Body of pancreas (tissue), 4 donors: ENCODE data around the gene AK1. TPM values are rescaled to one million over a fixed set of nuclear protein-coding genes. Genes with fewer than 3 reads are reported as not detected.
A peak's percentile ranks its signal among the peaks of the same experiment; 100 is the strongest.

Experiments
- ATAC-seq: fragments of 150-250 bp; one replicate; pipeline ENCODE4 v1.9.1; 2016
- DNase-seq, 4 donors: peaks; one replicate each; pipeline ENCODE4 v3.0.0-alpha.2; 2019
- H3K27ac ChIP-seq, 4 donors: fragments of 200-600 bp; sonication (generic); 1 replicate in 3 of 4; 2 replicates in 1 of 4; pipeline versions ENCODE4 v1.5.1 to v1.6.1; 2016 to 2019; ENCODE audit warnings: mild to moderate bottlenecking in 1 of 4, mixed read lengths in 1 of 4, moderate library complexity in 1 of 4
- H3K27me3 ChIP-seq, 2 donors: fragments of 200-600 bp; sonication (generic); one replicate each; pipeline ENCODE4 v1.6.0; 2016; ENCODE audit warnings: mild to moderate bottlenecking in 1 of 2
- H3K36me3 ChIP-seq, 2 donors: fragments of 200-600 bp; sonication (generic); replicated peaks in 1 of 2; 2 replicates each; pipeline ENCODE4 v1.5.1; 2016; ENCODE audit warnings: low read depth in 2 of 2; ENCODE audit not compliant: insufficient read depth in 1 of 2
- H3K4me1 ChIP-seq: fragments of 200-600 bp; sonication (generic); one replicate; pipeline ENCODE4 v1.6.0; 2016
- H3K4me3 ChIP-seq, 2 donors: fragments of 200-600 bp; sonication (generic); 1 replicate in 1 of 2; 2 replicates in 1 of 2; pipeline ENCODE4 v1.5.1; 2016 to 2019
- H3K9me3 ChIP-seq, 3 donors: fragments of 200-600 bp; sonication (generic); 1 replicate in 2 of 3; 2 replicates in 1 of 3; pipeline ENCODE4 v1.5.1; 2016
- POLR2A ChIP-seq, 3 donors: fragments of 450-650 bp; IDR thresholded peaks; one replicate each; pipeline ENCODE4 v1.6.1; 2016; ENCODE audit warnings: antibody characterized with exemption in 3 of 3, mild to moderate bottlenecking in 2 of 3
- WGBS, 2 donors: methylation state at CpG; one replicate each; pipeline ENCODE4 v1.1.5; 2017; 5-methylcytosine and 5-hydroxymethylcytosine counted together
- intact Hi-C: fragments of 100-400 bp; cut with DNase I; formaldehyde crosslinking; loops from one replicate; pipeline ENCODE4 v1.15.1; 2023
- total RNA-seq, 2 donors: library from RNA; depleted of rRNA; stranded (reverse); fragments of >200 nt; gene quantifications; one replicate each; pipeline ENCODE4 v1.1.0, GENCODE V29; 2016
- TF ChIP-seq, protein P1 (sequence below), 7 experiments: fragments of 450-650 bp in 4 of 7; fragments of 200-600 bp in 3 of 7; sonication (generic) in 3 of 7; IDR thresholded peaks; one replicate each; pipeline ENCODE4 v1.5.1; 2016 to 2019; ENCODE audit warnings: antibody characterized with exemption in 7 of 7

AK1 gene
- total RNA-seq, 2 donors from 2014 or later: 8.8 to 23.7 TPM

- Histone ChIP-seq H3K4me3 (no peak overlapping the region), H3K27ac (peak overlapping the region in 3 of 4 donors; percentile 30 to 60 (median 46)), H3K27me3 (no peaks in the 10 kb centered on the region), H3K9me3 (no peaks in the 10 kb centered on the region), H3K4me1 (peaks cover 20% of the 10 kb centered on the region), H3K36me3 (no peaks in the 10 kb centered on the region)
- ATAC-seq: no peak
- whole genome bisulfite sequencing, 2 donors: 79% methylated on average over 13 of the region's 13 CpGs
- intact Hi-C loops: no loop called here
- DNase-seq: no peak
- TF ChIP-seq POLR2A (IDR thresholded peaks at IDR 0.05): no peak
- TF ChIP-seq, protein P1, sequence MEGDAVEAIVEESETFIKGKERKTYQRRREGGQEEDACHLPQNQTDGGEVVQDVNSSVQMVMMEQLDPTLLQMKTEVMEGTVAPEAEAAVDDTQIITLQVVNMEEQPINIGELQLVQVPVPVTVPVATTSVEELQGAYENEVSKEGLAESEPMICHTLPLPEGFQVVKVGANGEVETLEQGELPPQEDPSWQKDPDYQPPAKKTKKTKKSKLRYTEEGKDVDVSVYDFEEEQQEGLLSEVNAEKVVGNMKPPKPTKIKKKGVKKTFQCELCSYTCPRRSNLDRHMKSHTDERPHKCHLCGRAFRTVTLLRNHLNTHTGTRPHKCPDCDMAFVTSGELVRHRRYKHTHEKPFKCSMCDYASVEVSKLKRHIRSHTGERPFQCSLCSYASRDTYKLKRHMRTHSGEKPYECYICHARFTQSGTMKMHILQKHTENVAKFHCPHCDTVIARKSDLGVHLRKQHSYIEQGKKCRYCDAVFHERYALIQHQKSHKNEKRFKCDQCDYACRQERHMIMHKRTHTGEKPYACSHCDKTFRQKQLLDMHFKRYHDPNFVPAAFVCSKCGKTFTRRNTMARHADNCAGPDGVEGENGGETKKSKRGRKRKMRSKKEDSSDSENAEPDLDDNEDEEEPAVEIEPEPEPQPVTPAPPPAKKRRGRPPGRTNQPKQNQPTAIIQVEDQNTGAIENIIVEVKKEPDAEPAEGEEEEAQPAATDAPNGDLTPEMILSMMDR (IDR thresholded peaks at IDR 0.05): no peak
Observed at GRCh38 chr9:127863191-127863621, 14.3 kb downstream of the AK1 start.

DNA sequence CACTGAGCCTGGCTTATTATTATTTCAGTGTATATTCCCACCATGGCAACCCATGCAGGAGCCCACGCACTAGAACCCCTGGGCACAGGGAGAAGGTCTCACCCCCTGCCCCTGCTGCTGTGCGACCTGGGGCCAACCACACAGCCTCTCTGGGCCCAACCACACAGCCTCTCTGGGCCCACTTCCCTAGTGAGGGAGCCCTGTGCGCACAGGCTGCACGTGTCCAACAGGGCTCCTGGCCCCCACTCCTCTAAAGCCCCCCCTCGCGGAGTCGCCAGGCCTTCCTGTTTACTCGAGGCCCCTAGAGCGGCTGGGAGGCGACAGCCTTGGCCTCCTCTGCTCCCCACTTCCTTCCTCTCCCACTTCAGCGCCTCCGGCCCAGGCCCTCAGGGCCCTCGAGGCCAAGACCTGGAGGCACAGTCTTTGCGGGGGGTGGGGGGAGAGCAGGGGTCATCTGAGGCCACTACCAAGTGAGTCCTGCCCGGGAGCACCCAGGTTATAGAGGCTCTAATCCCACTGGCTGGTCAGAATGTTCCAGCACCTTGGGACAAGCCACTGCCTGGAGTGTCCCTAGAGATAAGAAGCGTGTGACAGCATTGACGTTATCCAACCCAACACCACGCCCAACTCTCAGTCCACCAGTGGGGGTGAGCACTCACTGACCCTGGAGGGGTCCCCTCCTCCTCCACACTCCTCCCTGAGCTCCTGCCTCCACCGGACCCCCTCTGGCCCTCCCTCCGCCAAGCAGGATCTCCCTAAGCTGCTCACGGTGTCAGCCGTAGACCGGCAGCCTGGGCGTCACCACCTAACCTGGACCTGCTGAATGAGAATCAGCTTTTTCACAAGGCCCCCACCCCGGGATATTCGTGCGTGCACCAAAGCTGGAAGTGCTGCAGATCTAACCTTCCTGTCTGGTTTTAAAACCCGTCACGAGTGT is 15.1 kb downstream of the AK1 start:
- TF ChIP-seq POLR2A (IDR thresholded peaks at IDR 0.05): peak in 1 of 3 donors; percentile 26
- TF ChIP-seq, protein P1 (IDR thresholded peaks at IDR 0.05): no peak
- 55 to 66% methylated on average over 14 to 29 of the region's 29 CpGs for WGBS, 2 donors
- H3K9me3 ChIP-seq: no peaks in the 10 kb centered on the region
- H3K36me3 ChIP-seq: no peaks in the 10 kb centered on the region
- H3K4me1 ChIP-seq: peaks cover 26% of the 10 kb centered on the region
- no peaks in the 10 kb centered on the region for H3K27me3 ChIP-seq
- peak overlapping the region in 3 of 4 donors; percentile 30 to 60 (median 46) for H3K27ac ChIP-seq
- intact Hi-C loops: no loop called here
- ATAC-seq: peak; percentile 31
- DNase-seq: peak in 3 of 4 donors; percentile 34 to 79 (median 48)
- no peak overlapping the region for H3K4me3 ChIP-seq

- ATAC-seq (no peak), DNase-seq (no peak)
- Histone ChIP-seq H3K27ac (peak overlapping the region in 1 of 4 donors; percentile 60), H3K4me3 (no peak overlapping the region), H3K9me3 (no peaks in the 10 kb centered on the region), H3K4me1 (peaks cover 26% of the 10 kb centered on the region), H3K27me3 (no peaks in the 10 kb centered on the region), H3K36me3 (no peaks in the 10 kb centered on the region)
- 90 to 92% methylated on average over 11 of the region's 11 CpGs for WGBS, 2 donors
- intact Hi-C loops: no loop called here
- no peak for TF ChIP-seq POLR2A (IDR thresholded peaks at IDR 0.05)
- TF ChIP-seq, protein P1 (IDR thresholded peaks at IDR 0.05): no peak
Observed at GRCh38 chr9:127860779-127861178, 16.7 kb downstream of the AK1 start.

- H3K4me3 ChIP-seq: no peak overlapping the region
- peaks cover 26% of the 10 kb centered on the region for H3K4me1 ChIP-seq
- ATAC-seq (peak; percentile 23), DNase-seq (peak in 2 of 4 donors; percentile 16 to 45)
- intact Hi-C loops: no loop called here
- no peaks in the 10 kb centered on the region for H3K9me3 ChIP-seq
- no peak for TF ChIP-seq POLR2A (IDR thresholded peaks at IDR 0.05)
- peak overlapping the region in 1 of 4 donors; percentile 60 for H3K27ac ChIP-seq
- 74 to 78% methylated on average over 8 of the region's 8 CpGs for WGBS, 2 donors
- H3K36me3 ChIP-seq: no peaks in the 10 kb centered on the region
- H3K27me3 ChIP-seq: no peaks in the 10 kb centered on the region
Observed at GRCh38 chr9:127860260-127860659, 17.2 kb downstream of the AK1 start.

GRCh38 chr9:127858041-127858512 is 19.4 kb downstream of the AK1 start:
- TF ChIP-seq, protein P1 (IDR thresholded peaks at IDR 0.05): no peak
- TF ChIP-seq POLR2A (IDR thresholded peaks at IDR 0.05): no peak
- ATAC-seq (peak; percentile 60), DNase-seq (peak; percentile 58 to 66 (median 64))
- no peaks in the 10 kb centered on the region for H3K36me3 ChIP-seq
- no peaks in the 10 kb centered on the region for H3K9me3 ChIP-seq
- peak overlapping the region in 3 of 4 donors; percentile 56 to 67 (median 59) for H3K27ac ChIP-seq
- peaks cover 26% of the 10 kb centered on the region for H3K4me1 ChIP-seq
- H3K27me3 ChIP-seq: no peaks in the 10 kb centered on the region
- intact Hi-C loops: no loop called here
- no peak overlapping the region for H3K4me3 ChIP-seq
- 10 to 17% methylated on average over 6 to 12 of the region's 12 CpGs for WGBS, 2 donors
